NB4 (cell line): ENCODE measurements around the gene SPSB1.

ENCODE experiments used
- DNase-seq: peaks from one replicate; pipeline ENCODE4 v3.0.0; 2010; ENCODE audit warnings: low read depth
- H3K4me3 ChIP-seq: one replicate; pipeline ENCODE4 v1.5.1; 2011; ENCODE audit warnings: mild to moderate bottlenecking, low read depth, low read length, moderate library complexity
- CTCF ChIP-seq: IDR thresholded peaks from one replicate; pipeline ENCODE4 v1.5.1; 2012; ENCODE audit warnings: low read depth, low read length
- MAX ChIP-seq: IDR thresholded peaks from 2 replicates; pipeline ENCODE4 v1.6.1; 2011; ENCODE audit warnings: low read depth, low read length
- MYC ChIP-seq: IDR thresholded peaks from 2 replicates; pipeline ENCODE4 v1.6.1; 2011; ENCODE audit warnings: low read depth, low read length
- POLR2A ChIP-seq: IDR thresholded peaks from 2 replicates; pipeline ENCODE4 v1.6.1; 2011; ENCODE audit warnings: mild to moderate bottlenecking; ENCODE audit not compliant: insufficient read length; ENCODE audit errors: extremely low read depth

SPSB1 gene

GRCh38 chr1:9341301-9341845 lies 48.7 kb downstream of the SPSB1 start:
- H3K4me3 ChIP-seq = no peak overlapping the region
- no peak for TF ChIP-seq MAX
- DNase-seq = no peak

GRCh38 chr1:9343269-9343668 lies 50.6 kb downstream of the SPSB1 start:
- no peak for TF ChIP-seq CTCF
- TF ChIP-seq POLR2A = no peak
- no peak for TF ChIP-seq MYC
- no peak for TF ChIP-seq MAX
- H3K4me3 ChIP-seq = no peak overlapping the region
- no peak for DNase-seq

GRCh38 chr1:9344426-9345200 lies 51.9 kb downstream of the SPSB1 start:
- no peak overlapping the region for H3K4me3 ChIP-seq
- TF ChIP-seq MAX = no peak
- TF ChIP-seq MYC = no peak
- TF ChIP-seq CTCF = no peak
- no peak for TF ChIP-seq POLR2A
- DNase-seq = no peak

GRCh38 chr1:9345471-9345870 lies 52.8 kb downstream of the SPSB1 start:
- H3K4me3 ChIP-seq = no peak overlapping the region
- DNase-seq = no peak
- no peak for TF ChIP-seq MAX
- no peak for TF ChIP-seq MYC
- no peak for TF ChIP-seq CTCF
- TF ChIP-seq POLR2A = no peak

GRCh38 chr1:9345922-9346321 lies 53.2 kb downstream of the SPSB1 start:
- TF ChIP-seq MYC (no peak), POLR2A (no peak), MAX (no peak), CTCF (no peak)
- H3K4me3 ChIP-seq = no peak overlapping the region
- DNase-seq = no peak

GRCh38 chr1:9346566-9346965 lies 53.9 kb downstream of the SPSB1 start:
- no peak for DNase-seq
- TF ChIP-seq MAX (no peak), CTCF (no peak), MYC (no peak), POLR2A (no peak)
- H3K4me3 ChIP-seq = no peak overlapping the region
